Suppressor macrophage (primary cell): ENCODE measurements around the gene NAV2.
A peak's percentile ranks its signal among the peaks of the same experiment; 100 is the strongest.
"Not testable (repeated sequence)": the region's sequence is repeated elsewhere in the genome, so short reads cannot be mapped to it uniquely, and the experiment has no call there.

Experiments
- DNase-seq, 4 experiments: peaks; one replicate each; pipeline ENCODE4 v3.0.0-alpha.2; 2020 to 2022

NAV2 gene

DNA sequence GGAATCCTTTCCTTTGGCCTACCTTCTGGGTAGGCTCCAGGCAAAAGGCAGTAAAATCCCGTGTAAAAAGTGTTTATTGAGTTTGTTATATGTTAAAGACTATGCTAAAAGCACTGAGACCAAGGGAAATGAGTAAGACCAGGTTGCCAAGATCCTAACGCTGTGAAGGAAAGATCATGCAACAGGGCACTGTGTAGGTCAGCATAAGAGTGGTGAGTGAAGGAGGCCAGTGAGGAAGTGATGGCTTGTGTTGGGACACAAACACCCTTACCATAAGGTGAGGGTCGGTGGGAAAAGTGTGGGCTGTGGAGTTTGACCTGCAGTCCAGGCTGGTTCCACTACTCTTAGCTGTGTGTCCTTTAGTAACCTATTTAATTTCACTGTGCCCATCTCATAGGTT lies 245.6 kb downstream of the NAV2 start:
- no peak for DNase-seq

DNA sequence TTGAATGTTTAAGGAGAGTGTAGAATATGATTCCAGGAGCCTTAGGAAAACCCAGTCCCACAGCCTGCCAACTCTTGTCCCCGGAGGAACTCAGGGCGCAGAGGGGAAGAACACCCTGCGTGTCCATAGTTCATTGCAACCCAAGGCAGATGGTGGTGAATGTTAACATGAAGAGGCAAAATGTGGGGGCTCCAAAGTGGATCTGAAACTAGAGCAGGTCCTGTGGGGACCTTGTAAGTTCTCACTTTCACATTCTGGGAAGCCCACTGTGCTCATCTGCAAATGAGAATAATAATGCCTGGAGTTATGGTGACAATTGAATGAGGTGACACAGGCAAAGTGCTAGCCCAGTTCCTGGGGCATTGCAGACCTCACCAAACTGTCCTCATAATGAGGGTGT lies 246.6 kb downstream of the NAV2 start:
- DNase-seq: no peak

- no peak for DNase-seq
Observed at GRCh38 chr11:19959648-19960059, 247.0 kb downstream of the NAV2 start.

- not testable (repeated sequence) for DNase-seq
Observed at GRCh38 chr11:19960410-19960809, 247.8 kb downstream of the NAV2 start.

DNA sequence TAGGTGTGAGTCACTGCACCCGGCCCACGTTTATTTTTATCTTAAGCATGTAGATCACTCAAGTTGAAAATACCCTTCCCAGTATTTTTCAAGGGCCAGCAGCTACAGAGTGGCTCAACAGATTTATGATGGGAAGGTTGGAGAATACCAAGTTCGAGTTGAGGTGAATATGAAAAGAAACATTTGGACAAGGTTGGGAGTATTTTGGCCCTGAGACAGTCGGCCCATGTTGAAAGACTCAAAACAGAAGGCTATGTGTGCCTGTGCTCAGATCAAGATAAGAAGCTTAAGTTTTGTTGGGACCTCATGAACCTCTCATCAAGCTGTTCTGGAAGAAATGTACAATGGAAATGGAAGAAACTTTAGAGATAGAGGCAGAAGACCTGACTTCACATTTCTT lies 248.6 kb downstream of the NAV2 start:
- no peak for DNase-seq

DNA sequence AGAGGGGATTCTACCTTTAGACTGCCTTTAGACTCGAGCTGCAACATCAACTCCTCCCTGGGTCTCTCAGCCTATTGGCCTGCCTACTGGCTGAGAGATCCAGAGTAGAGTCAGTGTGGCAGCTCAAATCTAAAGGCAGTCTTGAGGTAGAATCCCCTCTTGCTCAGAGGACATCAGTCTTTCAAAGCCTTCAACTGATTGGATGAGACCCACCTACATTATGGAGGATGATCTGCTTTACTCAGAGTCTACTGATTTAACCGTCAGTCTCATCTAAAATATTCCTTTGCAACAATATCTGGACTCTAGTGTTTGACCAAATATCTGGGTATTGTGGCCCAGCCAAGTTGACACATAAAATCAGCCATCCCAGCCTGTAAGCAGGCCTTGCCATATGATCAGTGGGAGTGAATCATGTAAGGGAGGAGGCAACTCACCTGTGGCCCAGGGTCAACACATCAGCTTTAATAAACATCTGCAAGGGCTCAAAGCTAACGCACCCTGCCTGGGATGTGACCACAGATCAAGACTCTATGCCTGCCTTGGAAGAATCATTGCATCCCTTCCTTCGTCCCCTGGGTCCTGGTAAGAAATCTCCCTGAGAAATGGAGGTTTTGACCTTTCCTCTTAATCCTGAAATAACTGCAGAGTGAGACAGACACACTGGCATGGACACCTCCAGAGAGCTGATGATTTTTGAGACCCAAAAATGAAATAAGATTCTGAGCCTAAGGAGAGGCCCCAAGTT lies 249.6 kb downstream of the NAV2 start:
- no peak for DNase-seq

- DNase-seq: no peak
Observed at GRCh38 chr11:19962801-19963175, 250.2 kb downstream of the NAV2 start.

DNA sequence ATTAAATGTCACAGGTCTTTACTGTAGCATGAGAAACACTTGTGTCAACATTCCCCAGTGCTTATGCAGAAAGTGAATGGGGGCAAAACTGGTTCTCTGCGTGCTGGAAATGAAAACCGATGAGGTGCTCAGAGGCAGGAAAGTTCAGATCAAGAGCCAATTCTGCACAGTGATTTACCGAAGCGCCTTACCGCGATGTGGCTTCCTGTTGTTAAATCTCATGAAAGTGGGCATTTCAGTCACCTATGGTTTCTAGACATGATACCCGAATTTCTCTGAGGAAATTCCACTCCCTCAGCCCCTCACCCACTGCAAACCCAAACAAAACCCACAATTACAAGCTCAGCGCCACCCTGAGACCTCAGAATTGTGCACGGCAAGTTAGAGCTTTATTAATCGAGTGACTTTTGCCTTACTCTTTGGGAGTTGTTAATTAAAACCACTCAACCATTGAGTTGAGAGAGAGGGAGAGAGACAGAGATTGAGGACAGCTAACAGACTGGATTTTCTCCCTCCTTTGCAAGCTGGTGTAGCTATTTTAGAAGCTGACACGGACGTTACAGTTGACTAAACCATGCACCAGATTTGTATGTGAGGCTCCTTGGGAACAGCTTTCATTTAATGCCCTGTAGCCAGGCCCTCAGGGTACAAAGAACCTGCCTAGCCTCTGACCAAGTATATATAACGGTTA lies 251.2 kb downstream of the NAV2 start:
- no peak for DNase-seq

DNA sequence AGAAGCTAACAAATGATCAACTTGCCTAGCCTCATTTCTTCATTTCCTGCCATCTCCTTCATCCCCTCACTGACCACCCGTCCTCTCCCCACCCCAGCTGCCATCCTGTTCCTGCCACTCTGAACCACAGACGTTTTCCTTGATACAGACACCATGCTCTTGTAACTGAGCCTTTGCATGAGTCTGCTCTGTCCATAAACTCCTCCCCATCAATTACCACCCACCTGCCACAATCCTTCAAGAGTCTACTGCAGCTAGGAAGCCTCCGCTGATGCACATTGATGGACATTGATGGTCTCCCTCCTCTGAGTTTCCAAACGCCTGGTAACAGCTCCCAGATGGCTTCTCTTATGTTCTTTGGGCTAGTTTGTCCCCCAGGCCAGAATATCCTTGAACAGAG lies 253.8 kb downstream of the NAV2 start:
- DNase-seq: no peak

- DNase-seq: no peak
Observed at GRCh38 chr11:19966927-19967326, 254.3 kb downstream of the NAV2 start.

DNA sequence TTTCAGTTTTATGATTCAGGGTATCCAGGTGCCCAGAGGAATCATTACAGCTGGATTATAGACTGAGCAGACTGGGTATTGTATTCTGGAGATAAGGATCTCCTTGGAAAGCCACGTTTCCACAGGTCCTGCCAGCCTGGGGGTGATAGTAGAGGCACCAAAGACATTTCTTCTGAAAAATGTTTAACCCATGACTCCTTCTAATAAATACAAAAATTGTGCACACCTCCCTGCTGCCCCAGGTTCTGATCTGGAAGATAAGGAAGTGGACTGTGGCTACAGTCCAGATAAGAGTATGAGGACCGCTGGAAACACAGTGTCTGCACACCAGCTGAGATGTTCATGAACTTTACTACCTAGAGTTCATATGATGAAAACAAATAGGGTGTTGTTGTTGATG lies 255.2 kb downstream of the NAV2 start:
- no peak for DNase-seq

DNA sequence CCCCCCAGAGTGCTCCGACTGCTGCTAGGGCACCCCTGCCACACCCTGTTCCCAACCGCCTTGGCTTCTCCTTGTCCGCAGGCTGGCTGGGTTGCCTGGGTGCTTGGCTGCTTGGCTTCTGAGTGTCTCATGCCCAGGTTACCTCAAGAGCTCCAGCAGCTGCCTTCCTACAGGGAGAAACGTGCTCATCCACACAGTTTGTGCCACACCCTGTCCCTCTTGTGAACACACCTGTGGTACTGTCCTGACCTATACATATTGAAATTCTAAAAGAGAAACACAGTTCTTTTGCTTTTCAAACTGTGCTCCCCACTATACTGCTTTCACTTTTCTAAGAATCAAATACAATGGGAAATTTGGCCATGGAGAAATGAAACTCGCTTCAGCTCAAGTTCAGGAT lies 256.2 kb downstream of the NAV2 start:
- no peak for DNase-seq

- no peak for DNase-seq
Observed at GRCh38 chr11:19970944-19971343, 258.3 kb downstream of the NAV2 start.

GRCh38 chr11:19972091-19972490 lies 259.5 kb downstream of the NAV2 start:
- no peak for DNase-seq

DNA sequence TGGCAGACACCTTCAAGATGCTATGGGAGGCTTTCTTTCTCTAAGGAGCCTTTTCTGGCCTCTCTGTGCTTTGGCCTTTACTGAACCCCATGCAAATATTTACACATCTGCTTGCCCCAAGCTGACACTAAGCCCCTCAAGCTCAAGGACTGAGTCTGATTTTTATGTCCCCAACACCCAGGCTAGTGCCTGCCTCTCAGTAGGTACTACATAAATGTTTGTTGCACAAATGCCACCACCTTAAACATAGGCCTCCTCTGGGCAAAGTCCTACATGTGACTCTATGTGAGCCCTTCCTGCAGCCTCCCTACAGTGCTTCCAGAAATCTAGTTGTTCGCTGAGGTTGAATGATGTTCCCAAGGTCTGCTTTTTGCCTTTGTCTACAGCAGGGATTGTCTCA lies 260.0 kb downstream of the NAV2 start:
- DNase-seq: no peak

DNA sequence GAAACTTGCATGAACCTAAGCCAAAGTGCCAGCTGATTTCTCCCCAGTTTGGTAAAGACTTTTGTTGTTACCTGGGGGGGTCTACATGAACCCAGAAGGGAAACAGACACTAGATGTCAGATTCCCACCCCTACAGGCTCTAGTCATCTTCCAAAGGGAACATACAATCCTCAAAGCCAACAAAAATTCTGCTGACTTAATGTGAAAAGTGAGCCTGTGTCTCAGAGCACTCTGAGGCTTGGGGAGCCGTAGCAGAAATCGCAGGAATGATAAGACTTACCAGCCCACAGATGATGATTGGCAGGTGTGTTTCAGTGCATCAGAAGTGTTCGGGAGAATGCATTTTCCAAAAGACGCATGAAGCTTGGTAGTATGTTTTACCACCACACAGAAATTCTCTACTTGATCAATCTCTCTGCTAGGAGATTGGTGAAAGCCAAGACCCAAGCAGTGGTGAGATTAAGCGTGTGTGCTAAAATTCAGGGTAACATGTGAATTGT lies 260.5 kb downstream of the NAV2 start:
- no peak for DNase-seq

GRCh38 chr11:19974886-19975285 lies 262.2 kb downstream of the NAV2 start:
- no peak for DNase-seq

- DNase-seq: no peak
Observed at GRCh38 chr11:19975414-19975990, 262.9 kb downstream of the NAV2 start.

DNA sequence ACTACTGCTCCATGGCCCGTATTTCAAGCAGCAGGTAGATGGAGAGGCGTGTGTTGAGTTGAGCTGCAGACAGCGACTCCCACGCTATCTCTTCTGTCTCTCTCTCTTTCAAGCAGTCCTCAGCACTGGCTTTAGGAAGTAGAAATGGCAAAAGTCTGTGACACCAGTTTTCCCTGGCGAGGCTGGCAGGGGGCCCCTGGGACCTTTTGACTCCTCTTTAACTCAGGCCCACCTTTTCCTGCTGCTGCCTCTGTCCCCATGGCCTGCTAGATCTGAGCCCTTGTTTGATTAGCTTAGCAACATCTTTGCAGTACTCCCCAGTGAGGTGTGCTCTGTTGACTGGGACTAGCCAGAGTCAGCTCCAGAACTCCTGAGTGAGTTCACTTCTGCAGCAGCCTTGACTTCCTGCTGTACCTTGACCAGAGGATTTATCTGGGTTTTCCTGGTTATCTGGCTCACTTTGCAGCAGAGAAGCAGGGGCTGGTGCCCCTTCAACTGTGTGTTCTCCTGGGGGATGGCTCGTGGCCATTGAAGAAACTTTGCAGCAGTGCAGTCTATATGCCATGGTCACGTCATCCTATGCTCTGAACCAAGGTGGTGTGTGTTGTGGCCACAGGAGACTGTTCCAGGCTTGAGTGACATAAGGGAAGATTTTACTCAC lies 263.8 kb downstream of the NAV2 start:
- DNase-seq: no peak

DNA sequence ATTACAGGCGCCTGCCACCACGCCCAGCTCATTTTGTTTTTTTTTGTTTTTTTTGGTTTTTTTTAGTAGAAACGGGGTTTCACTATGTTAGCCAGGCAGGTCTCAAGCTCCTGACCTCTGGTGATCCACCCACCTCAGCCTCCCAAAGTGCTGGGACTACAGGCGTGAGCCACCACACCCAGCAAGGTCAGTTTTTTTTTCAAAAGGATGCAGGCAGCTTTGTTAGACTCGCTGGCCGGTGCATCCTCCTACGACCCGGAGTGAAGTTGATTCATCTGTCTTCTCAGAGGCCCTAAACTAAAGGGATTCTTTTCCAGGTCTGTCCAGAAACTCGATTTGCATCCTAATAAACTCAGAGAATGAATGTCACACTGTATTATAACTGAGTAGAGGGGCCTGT lies 265.3 kb downstream of the NAV2 start:
- no peak for DNase-seq

- DNase-seq: peak; percentile 17 to 46 (median 41)
Observed at GRCh38 chr11:19978668-19979518, 266.3 kb downstream of the NAV2 start.

DNA sequence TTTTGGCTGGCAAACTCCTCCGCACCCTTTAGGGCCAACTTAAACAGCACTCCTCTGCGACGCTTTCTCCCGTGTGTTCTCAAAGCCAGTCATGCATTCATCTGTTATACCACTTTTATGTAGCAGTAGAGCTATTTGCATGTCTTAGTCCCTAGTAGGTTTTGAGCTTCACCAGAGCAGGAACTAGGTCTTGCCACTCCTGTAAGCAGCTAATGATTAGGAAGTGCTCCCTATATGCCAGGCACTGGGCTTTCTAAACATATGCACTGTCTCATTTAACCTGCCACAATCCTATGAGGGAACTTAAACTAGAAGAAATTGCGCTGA lies 266.8 kb downstream of the NAV2 start:
- DNase-seq: no peak

- no peak for DNase-seq
Observed at GRCh38 chr11:19980388-19980787, 267.8 kb downstream of the NAV2 start.
